Gastrocnemius medialis (tissue), 4 donors: ENCODE data around the gene ZSCAN21.

ENCODE experiments used
- CTCF ChIP-seq, 5 experiments: fragments of 450-650 bp in 3 of 5; fragments of 200-600 bp in 2 of 5; sonication (generic) in 2 of 5; IDR thresholded peaks in 4 of 5; conservative IDR thresholded peaks in 1 of 5; 1 replicate in 4 of 5; 2 replicates in 1 of 5; pipeline ENCODE4 v1.5.1; 2016 to 2019; ENCODE audit warnings: antibody characterized with exemption in 5 of 5, mild to moderate bottlenecking in 3 of 5, moderate library complexity in 3 of 5
- POLR2A ChIP-seq, 2 donors: fragments of 450-650 bp; IDR thresholded peaks; one replicate each; pipeline ENCODE4 v1.6.1; 2017; ENCODE audit warnings: antibody characterized with exemption in 2 of 2, mild to moderate bottlenecking in 2 of 2, moderate library complexity in 2 of 2

GRCh38 chr7:100077205-100077604 is 27.6 kb downstream of the ZSCAN21 start:
- no peak for TF ChIP-seq CTCF (IDR thresholded peaks at IDR 0.05 in 4 of 5, conservative IDR thresholded peaks at IDR 0.05 in 1 of 5)
- no peak for TF ChIP-seq POLR2A (IDR thresholded peaks at IDR 0.05)
